Lower lobe of right lung (tissue), 2 donors: ENCODE measurements around the gene PKNOX2. TPM values are rescaled to one million over a fixed set of nuclear protein-coding genes. Genes with fewer than 3 reads are reported as not detected.

Experiments used
- ATAC-seq, 2 donors: fragments of 200-7000 bp; cut with Tn5 transposase; one replicate each; pipeline ENCODE4 v1.9.1; 2020 to 2022; ENCODE audit warnings: mild to moderate bottlenecking in 2 of 2, moderate library complexity in 2 of 2
- DNase-seq: peaks from one replicate; pipeline ENCODE4 v3.0.0-alpha.2; 2020
- H3K27ac ChIP-seq: fragments of 200-600 bp; one replicate; pipeline ENCODE4 v1.8.0; 2022
- H3K27me3 ChIP-seq: fragments of 200-600 bp; one replicate; pipeline ENCODE4 v1.8.0; 2022; ENCODE audit warnings: low read depth
- H3K36me3 ChIP-seq: fragments of 200-600 bp; one replicate; pipeline ENCODE4 v1.8.0; 2022; ENCODE audit warnings: mild to moderate bottlenecking
- H3K4me1 ChIP-seq: fragments of 200-600 bp; one replicate; pipeline ENCODE4 v1.8.0; 2022
- H3K4me3 ChIP-seq: fragments of 200-600 bp; one replicate; pipeline ENCODE4 v1.8.0; 2022; ENCODE audit warnings: mild to moderate bottlenecking
- H3K9me3 ChIP-seq: fragments of 200-600 bp; one replicate; pipeline ENCODE4 v1.8.0; 2022
- intact Hi-C: fragments of 100-400 bp; cut with DNase I; formaldehyde crosslinking; loops from one replicate; pipeline ENCODE4 v1.11.0; 2022
- total RNA-seq: library from RNA; stranded (reverse); fragmentation: NEBNext Ultra II Directional; extraction: Animal tissue kit (Norgen Biotek cat#: 25700); gene quantifications from one replicate; pipeline ENCODE4 v1.2.1, GENCODE V29; 2021
- TF ChIP-seq, protein P1 (sequence below): fragments of 200-600 bp; IDR thresholded peaks from one replicate; pipeline ENCODE4 v1.8.0; 2022; ENCODE audit warnings: antibody characterized with exemption, mild to moderate bottlenecking
- donor health status: DM: no; HTN: yes; CAD: no; lungs with severe emphysema.

PKNOX2 gene
- total RNA-seq, 1 donor from 2014 or later = 14.4 TPM

DNA sequence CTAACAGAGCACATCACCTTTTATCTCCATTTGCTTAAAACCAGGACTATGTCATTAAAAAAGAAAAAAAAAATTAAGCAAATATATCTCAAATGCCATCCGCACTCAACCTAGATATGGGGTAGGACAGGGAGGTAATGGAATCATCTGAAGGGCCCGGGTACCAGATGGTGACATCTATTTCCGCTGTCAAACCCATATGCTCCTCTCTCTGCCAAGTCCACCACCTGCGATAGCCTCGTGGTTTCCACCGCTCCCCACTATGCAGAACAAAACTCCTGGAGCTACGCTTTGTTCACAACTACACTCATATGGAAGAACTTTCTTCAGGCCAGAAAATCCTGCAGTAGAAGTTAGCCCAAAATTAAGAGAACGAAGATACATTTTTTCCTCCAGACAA, 300.1 kb downstream of the PKNOX2 start:
- TF ChIP-seq, protein P1, sequence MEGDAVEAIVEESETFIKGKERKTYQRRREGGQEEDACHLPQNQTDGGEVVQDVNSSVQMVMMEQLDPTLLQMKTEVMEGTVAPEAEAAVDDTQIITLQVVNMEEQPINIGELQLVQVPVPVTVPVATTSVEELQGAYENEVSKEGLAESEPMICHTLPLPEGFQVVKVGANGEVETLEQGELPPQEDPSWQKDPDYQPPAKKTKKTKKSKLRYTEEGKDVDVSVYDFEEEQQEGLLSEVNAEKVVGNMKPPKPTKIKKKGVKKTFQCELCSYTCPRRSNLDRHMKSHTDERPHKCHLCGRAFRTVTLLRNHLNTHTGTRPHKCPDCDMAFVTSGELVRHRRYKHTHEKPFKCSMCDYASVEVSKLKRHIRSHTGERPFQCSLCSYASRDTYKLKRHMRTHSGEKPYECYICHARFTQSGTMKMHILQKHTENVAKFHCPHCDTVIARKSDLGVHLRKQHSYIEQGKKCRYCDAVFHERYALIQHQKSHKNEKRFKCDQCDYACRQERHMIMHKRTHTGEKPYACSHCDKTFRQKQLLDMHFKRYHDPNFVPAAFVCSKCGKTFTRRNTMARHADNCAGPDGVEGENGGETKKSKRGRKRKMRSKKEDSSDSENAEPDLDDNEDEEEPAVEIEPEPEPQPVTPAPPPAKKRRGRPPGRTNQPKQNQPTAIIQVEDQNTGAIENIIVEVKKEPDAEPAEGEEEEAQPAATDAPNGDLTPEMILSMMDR = no peak
- Histone ChIP-seq H3K27me3 (no peaks in the 10 kb centered on the region), H3K9me3 (no peaks in the 10 kb centered on the region), H3K36me3 (no peaks in the 10 kb centered on the region), H3K4me3 (no peak overlapping the region), H3K4me1 (no peaks in the 10 kb centered on the region), H3K27ac (no peak overlapping the region)
- DNase-seq = no peak
- intact Hi-C loops = no loop called here
- no peak for ATAC-seq

- DNase-seq (no peak), ATAC-seq (no peak)
- Histone ChIP-seq H3K27me3 (no peaks in the 10 kb centered on the region), H3K4me1 (no peaks in the 10 kb centered on the region), H3K27ac (no peak overlapping the region), H3K36me3 (no peaks in the 10 kb centered on the region), H3K9me3 (no peaks in the 10 kb centered on the region), H3K4me3 (no peak overlapping the region)
- intact Hi-C loops = no loop called here
- TF ChIP-seq, protein P1 = no peak
These were observed 300.7 kb downstream of the PKNOX2 start for GRCh38 chr11:125465255-125465654.

GRCh38 chr11:125465701-125466100, 301.1 kb downstream of the PKNOX2 start:
- Histone ChIP-seq H3K27me3 (no peaks in the 10 kb centered on the region), H3K4me3 (no peak overlapping the region), H3K9me3 (no peaks in the 10 kb centered on the region), H3K4me1 (no peaks in the 10 kb centered on the region), H3K27ac (no peak overlapping the region), H3K36me3 (no peaks in the 10 kb centered on the region)
- intact Hi-C loops = no loop called here
- no peak for DNase-seq
- TF ChIP-seq, protein P1 = no peak
- no peak for ATAC-seq

DNA sequence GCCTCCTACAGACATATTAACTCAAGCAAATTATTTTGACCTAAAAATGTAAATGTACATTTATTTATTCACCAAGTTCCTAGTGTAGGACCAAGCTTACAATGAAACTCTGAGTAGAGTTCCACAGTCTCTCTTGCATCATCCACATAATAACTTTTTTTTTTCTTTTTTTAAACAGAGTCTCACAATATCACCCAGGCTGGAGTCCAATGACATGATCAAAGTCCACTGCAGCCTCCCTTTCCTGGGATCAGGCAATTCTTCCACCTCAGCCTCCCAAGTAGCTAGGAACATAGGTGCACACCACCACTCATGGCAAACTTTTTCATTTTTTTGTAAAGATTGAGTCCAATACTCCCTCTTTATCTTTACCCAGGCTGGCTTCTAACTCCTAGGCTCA, 303.5 kb downstream of the PKNOX2 start:
- no peak for DNase-seq

DNA sequence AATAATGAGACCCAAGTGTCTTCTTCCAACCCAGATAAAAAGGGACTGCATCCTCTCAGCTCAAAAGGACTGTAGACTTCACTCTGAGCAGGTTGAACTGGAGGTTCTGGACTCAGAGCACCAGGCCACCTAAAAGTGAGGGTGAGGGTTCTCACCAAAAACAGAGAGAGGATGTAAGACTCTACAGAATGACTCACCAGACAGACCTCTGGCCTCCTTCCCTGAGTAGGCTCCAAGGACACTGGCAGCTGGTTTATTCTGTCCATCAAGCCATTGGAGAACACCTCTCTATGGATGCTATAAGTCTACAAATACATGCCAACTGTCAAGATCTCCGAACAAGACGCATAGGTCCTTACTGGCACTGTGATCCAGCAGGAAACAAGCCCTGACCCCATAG, 304.3 kb downstream of the PKNOX2 start:
- H3K27me3 ChIP-seq = no peaks in the 10 kb centered on the region
- DNase-seq (no peak), ATAC-seq (no peak)
- H3K36me3 ChIP-seq = no peaks in the 10 kb centered on the region
- TF ChIP-seq, protein P1 = no peak
- intact Hi-C loops = no loop called here
- no peak overlapping the region for H3K27ac ChIP-seq
- no peaks in the 10 kb centered on the region for H3K9me3 ChIP-seq
- no peak overlapping the region for H3K4me3 ChIP-seq
- H3K4me1 ChIP-seq = no peaks in the 10 kb centered on the region

More for the DNA sequence above, 303.5 kb downstream of the PKNOX2 start:
- TF ChIP-seq, protein P1 = no peak
- Histone ChIP-seq H3K27me3 (no peaks in the 10 kb centered on the region), H3K4me1 (no peaks in the 10 kb centered on the region), H3K36me3 (no peaks in the 10 kb centered on the region), H3K27ac (no peak overlapping the region), H3K4me3 (no peak overlapping the region), H3K9me3 (no peaks in the 10 kb centered on the region)
- ATAC-seq = no peak
- intact Hi-C loops = no loop called here

DNA sequence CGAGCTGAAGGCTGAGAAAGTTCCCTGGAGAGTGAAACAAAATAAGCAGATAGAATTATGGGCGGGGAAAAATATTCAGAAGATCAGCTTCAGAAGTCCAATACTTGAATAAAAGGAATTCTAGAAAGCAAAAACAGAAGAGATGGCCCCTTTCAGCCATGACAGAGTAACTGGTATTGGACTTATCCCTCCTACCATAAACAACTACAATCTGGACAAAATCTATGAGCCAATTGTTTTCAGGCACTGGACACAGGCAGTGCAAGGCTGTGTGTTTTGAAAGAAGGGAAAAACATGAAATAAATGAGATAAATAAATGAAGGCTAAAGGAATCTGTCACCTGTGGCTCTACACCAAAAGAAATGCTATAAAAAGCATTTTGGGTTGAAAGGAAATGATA, 305.8 kb downstream of the PKNOX2 start:
- DNase-seq (no peak), ATAC-seq (no peak)
- H3K27ac ChIP-seq = no peak overlapping the region
- H3K4me1 ChIP-seq = no peaks in the 10 kb centered on the region
- H3K4me3 ChIP-seq = no peak overlapping the region
- intact Hi-C loops = no loop called here
- H3K27me3 ChIP-seq = no peaks in the 10 kb centered on the region
- H3K36me3 ChIP-seq = no peaks in the 10 kb centered on the region
- TF ChIP-seq, protein P1 = no peak
- no peaks in the 10 kb centered on the region for H3K9me3 ChIP-seq
